HG02981 (cell line): ENCODE measurements around the gene NPIPA5.
"Not testable (repeated sequence)": the region's sequence is repeated elsewhere in the genome, so short reads cannot be mapped to it uniquely, and the experiment has no call there.

ENCODE experiments used
- ATAC-seq: cut with Tn5 transposase; IDR thresholded peaks from one replicate; pipeline ENCODE4 v1.9.1; 2021; ENCODE audit warnings: mild to moderate bottlenecking, moderate library complexity; ENCODE audit not compliant: unreplicated experiment

The NPIPA5 gene

DNA sequence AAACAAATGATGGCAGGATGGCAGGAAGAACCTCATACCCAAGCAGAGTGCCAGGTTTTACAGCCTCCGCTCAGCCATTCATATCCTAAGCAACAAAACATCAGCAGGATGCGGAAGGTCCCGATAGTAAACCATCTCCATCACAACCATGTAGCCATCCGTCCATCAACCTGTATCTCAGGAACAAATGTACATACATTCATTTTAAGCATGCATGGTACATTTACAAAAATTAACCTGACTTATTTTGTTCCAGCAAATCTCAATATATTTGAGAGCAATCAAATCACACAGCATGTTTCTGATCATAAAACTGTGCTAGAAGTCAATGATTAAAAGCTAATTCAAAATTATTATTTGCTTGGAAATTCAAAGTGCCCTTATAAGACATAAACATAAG is at the start of gene NPIPA5:
Gene NPIPA5 (minus strand): TSS at position 101 of the 400 bp plus-strand sequence. CDS start 0 bp downstream, at position 101.
- not testable (repeated sequence) for ATAC-seq

- ATAC-seq, result no peak
Measured at GRCh38 chr16:15427648-15428239, 49.6 kb upstream of the NPIPA5 start.

GRCh38 chr16:15426796-15427195 is 48.7 kb upstream of the NPIPA5 start:
- ATAC-seq, result no peak

DNA sequence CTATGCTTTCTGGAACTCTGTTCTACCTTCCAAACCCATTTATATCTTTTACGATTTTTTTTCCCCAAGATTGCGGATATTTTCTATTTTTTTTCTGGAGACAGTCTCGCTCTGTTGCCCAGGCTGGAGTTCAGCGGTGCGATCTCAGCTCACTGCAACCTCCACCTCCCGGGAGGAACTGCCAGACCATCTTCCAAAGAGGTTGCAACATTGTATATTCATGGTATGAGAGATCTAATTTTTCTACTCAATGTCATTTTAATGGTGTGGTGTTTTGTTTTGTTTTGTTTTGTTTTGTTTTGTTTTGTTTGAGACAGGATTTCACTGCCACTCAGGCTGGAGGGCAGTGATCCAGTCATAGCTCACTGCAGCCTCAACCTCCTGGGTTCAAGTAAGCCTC is 47.8 kb upstream of the NPIPA5 start:
- no peak for ATAC-seq

- no peak for ATAC-seq
Measured at GRCh38 chr16:15422222-15422621, 44.1 kb upstream of the NPIPA5 start.

- ATAC-seq, result not testable (repeated sequence)
Measured at GRCh38 chr16:15421696-15422095, 43.6 kb upstream of the NPIPA5 start.

DNA sequence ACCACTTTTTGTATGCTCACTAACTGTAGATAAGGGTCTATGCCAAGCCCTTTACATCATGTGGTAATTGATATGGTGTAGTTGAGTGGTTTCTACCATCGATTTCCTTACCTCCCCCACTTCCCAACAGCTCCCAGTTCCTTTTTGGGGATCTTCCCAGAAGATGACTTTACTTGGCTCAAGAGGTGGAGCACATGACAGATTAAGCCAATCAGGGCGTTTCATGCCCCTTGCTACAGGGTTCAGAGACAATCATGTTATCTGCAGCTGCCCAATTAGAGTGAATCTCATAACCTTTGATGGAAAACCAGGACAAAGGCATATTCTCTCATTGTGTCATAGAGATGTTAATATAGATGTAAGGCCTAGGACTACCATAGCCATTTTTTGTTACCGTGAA is 40.1 kb upstream of the NPIPA5 start:
- ATAC-seq, result no peak

DNA sequence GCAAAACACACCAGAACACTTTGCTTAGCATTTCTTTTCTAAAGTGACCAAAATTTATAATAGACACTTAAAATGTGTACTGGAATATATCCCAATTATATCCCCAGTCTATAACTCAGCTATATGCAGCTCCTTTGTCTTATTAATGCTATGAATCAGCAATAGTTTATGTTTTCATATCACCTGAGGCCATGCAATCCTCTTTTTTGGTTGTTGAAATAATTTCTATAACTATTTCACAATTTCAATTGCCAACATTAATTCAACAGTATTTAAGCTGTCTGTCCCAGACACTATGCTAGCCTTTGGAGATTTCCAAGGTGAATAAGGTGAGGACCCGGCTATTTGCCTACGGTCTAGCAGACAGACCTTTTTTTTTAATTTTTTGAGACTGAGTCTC is 39.1 kb upstream of the NPIPA5 start:
- ATAC-seq, result no peak

GRCh38 chr16:15415511-15415985 is 37.5 kb upstream of the NPIPA5 start:
- ATAC-seq, result no peak

- not testable (repeated sequence) for ATAC-seq
Measured at GRCh38 chr16:15409476-15409875, 31.4 kb upstream of the NPIPA5 start.

DNA sequence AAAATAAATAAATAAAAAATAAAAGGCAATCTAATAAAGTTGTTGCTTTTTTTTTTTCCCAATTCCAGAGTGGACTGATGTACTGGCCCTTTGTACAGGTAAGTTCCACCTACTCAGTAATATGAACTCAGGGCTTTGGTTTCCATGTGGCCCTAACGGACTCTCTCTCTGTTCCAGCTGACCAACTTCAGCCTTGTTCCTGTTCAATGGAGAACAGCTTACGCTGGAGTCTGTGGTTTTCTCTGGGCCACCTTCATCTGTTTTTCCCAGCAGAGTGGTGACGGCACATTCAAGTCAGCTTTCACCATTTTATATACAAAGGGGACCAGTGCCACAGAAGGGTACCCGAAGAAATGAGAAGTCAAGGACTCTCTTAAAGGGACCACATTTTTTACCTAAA is 29.7 kb upstream of the NPIPA5 start:
- not testable (repeated sequence) for ATAC-seq

GRCh38 chr16:15404792-15405191 is 26.7 kb upstream of the NPIPA5 start:
- ATAC-seq, result no peak

- ATAC-seq, result not testable (repeated sequence)
Measured at GRCh38 chr16:15404091-15404490, 26.0 kb upstream of the NPIPA5 start.

DNA sequence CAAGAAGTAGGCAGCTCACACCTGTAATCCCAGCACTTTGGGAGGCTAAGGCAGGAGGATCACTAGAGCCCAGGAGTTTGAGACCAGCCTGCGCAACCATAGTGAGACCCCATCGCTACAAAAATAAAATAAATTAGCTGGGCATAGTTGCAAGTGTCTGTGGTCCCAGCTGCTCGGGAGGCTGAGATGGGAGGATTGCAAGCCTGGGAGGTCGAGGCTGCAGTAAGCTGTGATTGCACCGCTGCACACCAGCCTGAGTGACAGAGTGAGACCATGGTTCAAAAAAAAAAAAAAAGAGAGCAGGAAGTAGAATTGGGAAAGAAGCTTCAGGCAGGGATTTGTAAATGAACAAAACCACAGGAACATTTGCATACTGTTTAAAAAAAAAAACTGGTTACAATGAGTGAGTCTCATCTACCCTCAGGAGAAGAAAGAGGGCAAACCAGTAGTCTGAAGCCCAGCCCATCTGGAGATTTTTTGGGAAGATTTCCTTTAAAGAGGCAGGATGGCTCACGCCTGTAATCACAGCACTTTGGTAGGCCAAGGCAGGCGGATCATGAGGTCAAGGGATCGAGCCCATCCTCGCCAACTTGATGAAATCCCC is 25.4 kb upstream of the NPIPA5 start:
- no peak for ATAC-seq

DNA sequence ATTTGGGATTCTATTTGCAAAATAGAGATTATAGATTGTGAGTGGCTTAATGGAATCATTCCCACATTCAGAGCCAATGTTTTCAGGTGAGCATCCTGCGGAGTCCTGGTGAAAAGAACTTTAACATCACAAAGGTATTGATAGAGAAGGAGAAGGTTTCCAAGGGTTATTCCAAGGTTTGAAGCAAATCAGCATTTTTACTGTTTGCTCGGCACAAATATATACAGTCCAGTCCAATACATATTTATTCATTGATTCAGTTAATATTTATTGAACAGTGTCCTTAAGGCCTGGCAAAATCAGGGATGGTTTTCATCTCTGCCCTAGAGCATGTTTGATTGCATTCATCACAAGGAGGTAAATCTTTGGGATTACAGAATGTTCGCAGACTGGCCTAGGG is 23.9 kb upstream of the NPIPA5 start:
- ATAC-seq, result no peak

- not testable (repeated sequence) for ATAC-seq
Measured at GRCh38 chr16:15400314-15400713, 22.2 kb upstream of the NPIPA5 start.

GRCh38 chr16:15399317-15399716 is 21.2 kb upstream of the NPIPA5 start:
- ATAC-seq, result no peak

DNA sequence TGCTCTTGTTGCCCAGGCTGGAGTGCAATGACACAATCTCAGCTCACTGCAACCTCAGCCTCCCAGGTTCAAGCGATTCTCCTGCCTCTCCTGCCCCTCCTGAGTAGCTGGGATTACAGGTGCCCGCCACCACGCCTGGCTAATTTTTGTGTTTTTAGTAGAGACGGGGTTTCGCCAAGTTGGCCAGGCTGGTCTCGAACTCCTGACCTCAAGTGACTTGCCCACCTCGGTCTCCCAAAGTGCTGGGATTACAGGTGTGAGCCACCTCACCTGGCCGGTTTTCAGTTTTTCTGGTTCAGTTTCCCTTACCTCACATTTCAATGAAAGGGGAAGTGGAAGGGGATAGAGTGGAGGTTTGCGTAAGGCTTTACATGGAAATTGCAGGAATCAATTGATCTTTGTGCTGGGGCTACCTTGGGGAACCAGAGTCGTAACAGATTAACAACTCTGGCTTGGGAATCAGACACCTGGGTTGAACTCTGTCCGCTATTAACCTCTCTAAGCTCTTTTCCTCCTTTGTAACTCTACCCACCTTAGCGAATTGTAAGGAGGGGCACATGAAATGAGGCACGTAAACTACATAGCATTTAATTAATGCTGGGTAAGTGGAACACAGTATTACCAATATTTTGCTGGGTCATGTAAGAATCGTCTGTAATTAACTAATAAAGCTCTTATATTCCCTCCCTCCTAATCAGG is 20.7 kb upstream of the NPIPA5 start:
- ATAC-seq, result no peak

GRCh38 chr16:15396948-15397594 is 19.0 kb upstream of the NPIPA5 start:
- no peak for ATAC-seq

GRCh38 chr16:15396509-15396829 is 18.4 kb upstream of the NPIPA5 start:
- not testable (repeated sequence) for ATAC-seq

- not testable (repeated sequence) for ATAC-seq
Measured at GRCh38 chr16:15395631-15396508, 17.8 kb upstream of the NPIPA5 start, which contains the start of gene MPV17L. TSS of gene MPV17L (plus strand) at chr16:15395754. CDS start at chr16:15395898, 144 bp downstream.
